K562 (cell line): ENCODE data around the gene ANKS4B. TPM values are rescaled to one million over a fixed set of nuclear protein-coding genes. Genes with fewer than 3 reads are reported as not detected.
A peak's percentile ranks its signal among the peaks of the same experiment; 100 is the strongest.

Source experiments
- ARHGAP35 ChIP-seq: fragments of 450-650 bp; IDR thresholded peaks from 2 replicates; pipeline ENCODE4 v1.6.1; 2018; ENCODE audit not compliant: partially characterized antibody
- DIDO1 ChIP-seq: fragments of 450-650 bp; IDR thresholded peaks from 2 replicates; pipeline ENCODE4 v1.6.1; 2016; ENCODE audit warnings: low read depth, missing biosample characterization, missing genetic modification characterization
- GATAD2B ChIP-seq: fragments of 450-650 bp; IDR thresholded peaks from 2 replicates; pipeline ENCODE4 v1.6.1; 2017; ENCODE audit warnings: mild to moderate bottlenecking, borderline replicate concordance
- MBD2 ChIP-seq: sonication (generic); IDR thresholded peaks from 2 replicates; pipeline ENCODE4 v1.6.1; 2016; ENCODE audit warnings: low read depth, borderline replicate concordance
- MEIS2 ChIP-seq: fragments of 450-650 bp; IDR thresholded peaks from 2 replicates; pipeline ENCODE4 v1.6.1; 2014; ENCODE audit warnings: mild to moderate bottlenecking; ENCODE audit not compliant: partially characterized antibody
- PHTF2 ChIP-seq: fragments of 250-450 bp; sonication (Bioruptor Pico); IDR thresholded peaks from 2 replicates; pipeline ENCODE4 v1.5.0; 2021; ENCODE audit warnings: mild to moderate bottlenecking
- RNF2 ChIP-seq: sonication (generic); IDR thresholded peaks from 2 replicates; pipeline ENCODE4 v1.6.1; 2016
- TBP ChIP-seq: optimal IDR thresholded peaks from 2 replicates; pipeline ENCODE3; 2011; ENCODE audit warnings: low read depth, low read length, improper control_type of control experiment
- TEAD4 ChIP-seq, 2 experiments: sonication (generic) in 1 of 2; formaldehyde crosslinking in 1 of 2; IDR thresholded peaks; 2 replicates each; pipeline versions ENCODE4 v1.6.1 to v1.8.0; 2012 to 2022; ENCODE audit warnings: borderline replicate concordance in 1 of 2, inconsistent platforms in 1 of 2, low read length in 1 of 2, mild to moderate bottlenecking in 1 of 2, missing genetic modification reagents in 1 of 2
- WHSC1 ChIP-seq: IDR thresholded peaks from one replicate; pipeline ENCODE4 v1.6.1; 2012; ENCODE audit warnings: low read length, control low read depth, inconsistent platforms
- XRCC5 ChIP-seq: fragments of 200-400 bp; formaldehyde crosslinking; IDR thresholded peaks from 2 replicates; pipeline ENCODE4 v1.6.1; 2017; ENCODE audit warnings: low read depth, mild to moderate bottlenecking, low read length
- ZC3H8 ChIP-seq: fragments of 450-650 bp; IDR thresholded peaks from 2 replicates; pipeline ENCODE4 v1.6.1; 2017
- ZNF263 ChIP-seq: sonication (generic); formaldehyde crosslinking; IDR thresholded peaks from 2 replicates; pipeline ENCODE4 v1.8.0; 2022; ENCODE audit warnings: mild to moderate bottlenecking, missing genetic modification reagents, borderline replicate concordance
- ZNF311 ChIP-seq: fragments of 250-450 bp; sonication (Bioruptor Pico); IDR thresholded peaks from 2 replicates; pipeline ENCODE4 v1.4.0; 2020; ENCODE audit warnings: mild to moderate bottlenecking, moderate library complexity
- ZNF41 ChIP-seq: fragments of 250-450 bp; sonication (Bioruptor Pico); conservative IDR thresholded peaks from 2 replicates; pipeline ENCODE4 v1.4.0; 2020; ENCODE audit warnings: mild to moderate bottlenecking
- ZNF76 ChIP-seq: fragments of 250-450 bp; sonication (Bioruptor Pico); IDR thresholded peaks from 2 replicates; pipeline ENCODE4 v1.4.0; 2020; ENCODE audit warnings: mild to moderate bottlenecking, moderate library complexity, borderline replicate concordance
- polyA plus RNA-seq, 8 experiments: library from polyadenylated mRNA; depleted of rRNA in 4 of 8; stranded (reverse) in 5 of 8; unstranded in 3 of 8; fragments of >200 nt; fragmentation: Nextera tagmentation in 2 of 8; fragmentation: Illumina TruSeq in 1 of 8; extraction: Ambion mirVana in 2 of 8; extraction: Trizol in 1 of 8; gene quantifications; 2 replicates each; pipeline versions ENCODE4 v1.2.1 to v1.2.3, GENCODE V29; 2011 to 2014; ENCODE audit warnings: inconsistent platforms in 1 of 8, missing spikeins in 1 of 8
- total RNA-seq, 7 experiments: library from RNA; depleted of rRNA in 6 of 7; stranded (reverse); fragments of >200 nt in 6 of 7; fragmentation: Illumina TruSeq in 2 of 7; extraction: Trizol in 2 of 7; gene quantifications; 2 replicates each; pipeline versions ENCODE4 v1.2.1 to v1.2.3, GENCODE V29; 2011 to 2021; ENCODE audit warnings: low replicate concordance in 1 of 7
- TF ChIP-seq, protein P1 (sequence below), 2 experiments: fragments of 450-650 bp in 1 of 2; IDR thresholded peaks; 2 replicates each; pipeline ENCODE4 v1.6.1; 2011 to 2017; ENCODE audit warnings: low read depth in 2 of 2, antibody characterized with exemption in 1 of 2, borderline replicate concordance in 1 of 2, low read length in 1 of 2, mild to moderate bottlenecking in 1 of 2, mixed read lengths in 1 of 2; ENCODE audit not compliant: control insufficient read depth in 1 of 2
- TF ChIP-seq, protein P2 (sequence below): fragments of 250-450 bp; sonication (Bioruptor Pico); IDR thresholded peaks from 2 replicates; pipeline ENCODE4 v1.4.0; 2020
- TF ChIP-seq, protein P3 (sequence below), 2 experiments: fragments of 450-650 bp; IDR thresholded peaks; 2 replicates each; pipeline ENCODE4 v1.6.1; 2018; ENCODE audit warnings: mild to moderate bottlenecking in 2 of 2, low read depth in 1 of 2; ENCODE audit not compliant: partially characterized antibody in 2 of 2

The ANKS4B gene
- total and polyA plus RNA-seq, 9 of the 15 experiments (the other 6 are each of a cell fraction or from before 2014, with no cell fraction given): not detected

DNA sequence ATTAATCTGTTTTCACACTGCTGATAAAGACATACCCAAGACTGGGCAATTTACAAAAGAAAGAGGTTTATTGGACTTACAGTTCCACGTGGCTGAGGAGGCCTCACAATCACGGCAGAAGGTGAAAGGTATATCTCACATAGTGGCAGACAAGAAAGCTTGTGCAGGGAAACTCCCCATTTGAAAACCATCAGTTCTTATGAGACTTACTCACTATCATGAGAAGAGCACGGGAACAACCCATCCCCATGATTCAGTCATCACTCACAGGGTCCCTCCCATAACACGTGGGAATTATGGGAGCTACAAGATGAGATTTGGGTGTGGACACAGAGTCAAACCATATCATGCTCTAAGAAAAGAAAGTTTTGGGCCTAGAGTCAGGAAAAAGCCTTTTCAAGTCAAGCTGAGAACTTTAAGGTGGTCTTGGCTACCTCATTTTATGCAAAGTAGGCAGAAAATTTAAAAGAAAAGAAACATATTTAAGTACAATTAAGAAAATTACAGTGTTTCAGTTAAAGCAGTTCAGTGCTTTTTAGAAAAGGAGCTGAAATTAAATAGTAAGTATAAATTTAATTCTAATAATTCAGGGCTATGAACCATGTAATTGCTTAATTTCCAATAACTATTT is 69.5 kb downstream of the ANKS4B start (continued):
- TF ChIP-seq GATAD2B (no peak), ZNF41 (CRISPR knock-in tag) (no peak), ZNF311 (no peak), WHSC1 (no peak), DIDO1 (tag) (no peak), TBP (no peak), ARHGAP35 (no peak), RNF2 (no peak), XRCC5 (no peak), ZNF263 (CRISPR knock-in tag) (no peak), MBD2 (no peak), TEAD4 (IDR thresholded peaks at IDR 0.05; ENCODE audit: low read length) (no peak), TEAD4 (CRISPR knock-in tag; IDR thresholded peaks at IDR 0.05; ENCODE audit: borderline replicate concordance) (no peak), PHTF2 (CRISPR knock-in tag) (no peak), MEIS2 (peak; percentile 85), ZNF76 (no peak), ZC3H8 (no peak)
- TF ChIP-seq, protein P1, sequence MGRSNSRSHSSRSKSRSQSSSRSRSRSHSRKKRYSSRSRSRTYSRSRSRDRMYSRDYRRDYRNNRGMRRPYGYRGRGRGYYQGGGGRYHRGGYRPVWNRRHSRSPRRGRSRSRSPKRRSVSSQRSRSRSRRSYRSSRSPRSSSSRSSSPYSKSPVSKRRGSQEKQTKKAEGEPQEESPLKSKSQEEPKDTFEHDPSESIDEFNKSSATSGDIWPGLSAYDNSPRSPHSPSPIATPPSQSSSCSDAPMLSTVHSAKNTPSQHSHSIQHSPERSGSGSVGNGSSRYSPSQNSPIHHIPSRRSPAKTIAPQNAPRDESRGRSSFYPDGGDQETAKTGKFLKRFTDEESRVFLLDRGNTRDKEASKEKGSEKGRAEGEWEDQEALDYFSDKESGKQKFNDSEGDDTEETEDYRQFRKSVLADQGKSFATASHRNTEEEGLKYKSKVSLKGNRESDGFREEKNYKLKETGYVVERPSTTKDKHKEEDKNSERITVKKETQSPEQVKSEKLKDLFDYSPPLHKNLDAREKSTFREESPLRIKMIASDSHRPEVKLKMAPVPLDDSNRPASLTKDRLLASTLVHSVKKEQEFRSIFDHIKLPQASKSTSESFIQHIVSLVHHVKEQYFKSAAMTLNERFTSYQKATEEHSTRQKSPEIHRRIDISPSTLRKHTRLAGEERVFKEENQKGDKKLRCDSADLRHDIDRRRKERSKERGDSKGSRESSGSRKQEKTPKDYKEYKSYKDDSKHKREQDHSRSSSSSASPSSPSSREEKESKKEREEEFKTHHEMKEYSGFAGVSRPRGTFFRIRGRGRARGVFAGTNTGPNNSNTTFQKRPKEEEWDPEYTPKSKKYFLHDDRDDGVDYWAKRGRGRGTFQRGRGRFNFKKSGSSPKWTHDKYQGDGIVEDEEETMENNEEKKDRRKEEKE (IDR thresholded peaks at IDR 0.05; ENCODE audit: borderline replicate concordance in 1 of 2, control insufficient read depth in 1 of 2, low read depth in 2 of 2, low read length in 1 of 2): no peak
- TF ChIP-seq, protein P2, sequence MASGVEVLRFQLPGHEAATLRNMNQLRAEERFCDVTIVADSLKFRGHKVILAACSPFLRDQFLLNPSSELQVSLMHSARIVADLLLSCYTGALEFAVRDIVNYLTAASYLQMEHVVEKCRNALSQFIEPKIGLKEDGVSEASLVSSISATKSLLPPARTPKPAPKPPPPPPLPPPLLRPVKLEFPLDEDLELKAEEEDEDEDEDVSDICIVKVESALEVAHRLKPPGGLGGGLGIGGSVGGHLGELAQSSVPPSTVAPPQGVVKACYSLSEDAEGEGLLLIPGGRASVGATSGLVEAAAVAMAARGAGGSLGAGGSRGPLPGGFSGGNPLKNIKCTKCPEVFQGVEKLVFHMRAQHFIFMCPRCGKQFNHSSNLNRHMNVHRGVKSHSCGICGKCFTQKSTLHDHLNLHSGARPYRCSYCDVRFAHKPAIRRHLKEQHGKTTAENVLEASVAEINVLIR (CRISPR knock-in tag): no peak
- TF ChIP-seq, protein P3, sequence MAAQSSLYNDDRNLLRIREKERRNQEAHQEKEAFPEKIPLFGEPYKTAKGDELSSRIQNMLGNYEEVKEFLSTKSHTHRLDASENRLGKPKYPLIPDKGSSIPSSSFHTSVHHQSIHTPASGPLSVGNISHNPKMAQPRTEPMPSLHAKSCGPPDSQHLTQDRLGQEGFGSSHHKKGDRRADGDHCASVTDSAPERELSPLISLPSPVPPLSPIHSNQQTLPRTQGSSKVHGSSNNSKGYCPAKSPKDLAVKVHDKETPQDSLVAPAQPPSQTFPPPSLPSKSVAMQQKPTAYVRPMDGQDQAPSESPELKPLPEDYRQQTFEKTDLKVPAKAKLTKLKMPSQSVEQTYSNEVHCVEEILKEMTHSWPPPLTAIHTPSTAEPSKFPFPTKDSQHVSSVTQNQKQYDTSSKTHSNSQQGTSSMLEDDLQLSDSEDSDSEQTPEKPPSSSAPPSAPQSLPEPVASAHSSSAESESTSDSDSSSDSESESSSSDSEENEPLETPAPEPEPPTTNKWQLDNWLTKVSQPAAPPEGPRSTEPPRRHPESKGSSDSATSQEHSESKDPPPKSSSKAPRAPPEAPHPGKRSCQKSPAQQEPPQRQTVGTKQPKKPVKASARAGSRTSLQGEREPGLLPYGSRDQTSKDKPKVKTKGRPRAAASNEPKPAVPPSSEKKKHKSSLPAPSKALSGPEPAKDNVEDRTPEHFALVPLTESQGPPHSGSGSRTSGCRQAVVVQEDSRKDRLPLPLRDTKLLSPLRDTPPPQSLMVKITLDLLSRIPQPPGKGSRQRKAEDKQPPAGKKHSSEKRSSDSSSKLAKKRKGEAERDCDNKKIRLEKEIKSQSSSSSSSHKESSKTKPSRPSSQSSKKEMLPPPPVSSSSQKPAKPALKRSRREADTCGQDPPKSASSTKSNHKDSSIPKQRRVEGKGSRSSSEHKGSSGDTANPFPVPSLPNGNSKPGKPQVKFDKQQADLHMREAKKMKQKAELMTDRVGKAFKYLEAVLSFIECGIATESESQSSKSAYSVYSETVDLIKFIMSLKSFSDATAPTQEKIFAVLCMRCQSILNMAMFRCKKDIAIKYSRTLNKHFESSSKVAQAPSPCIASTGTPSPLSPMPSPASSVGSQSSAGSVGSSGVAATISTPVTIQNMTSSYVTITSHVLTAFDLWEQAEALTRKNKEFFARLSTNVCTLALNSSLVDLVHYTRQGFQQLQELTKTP (IDR thresholded peaks at IDR 0.05; ENCODE audit: low read depth in 1 of 2, partially characterized antibody in 2 of 2): peak in 1 of 2 experiments; percentile 20
